ENCODE data around the gene ZNF239.

Gene ZNF239

GRCh38 chr10:43524434-43525247, 49.8 kb downstream of the ZNF239 start:
- H3K4me3 ChIP-seq (ENCODE audit: low read depth, low read length) = no peak overlapping the region

More at GRCh38 chr10:43524434-43525247, 49.8 kb downstream of the ZNF239 start:
- TF ChIP-seq CTCF (IDR thresholded peaks at IDR 0.05; ENCODE audit: low read depth, low read length) = no peak
